ENCODE results near the gene PRR14.
A peak's percentile ranks its signal among the peaks of the same experiment; 100 is the strongest.
"Not testable (repeated sequence)": the region's sequence is repeated elsewhere in the genome, so short reads cannot be mapped to it uniquely, and the experiment has no call there.

Gene PRR14

GRCh38 chr16:30620169-30620568 lies 30.6 kb upstream of the PRR14 start:
- H3K36me3 Mint-ChIP-seq (ENCODE audit: low read depth), result no peaks in the 10 kb centered on the region
- no peak for DNase-seq (ENCODE audit: low spot score)
- no peak overlapping the region for H3K4me3 Mint-ChIP-seq
- peaks cover 38% of the 10 kb centered on the region for H3K27me3 Mint-ChIP-seq (ENCODE audit: low read depth)
- H3K9me3 Mint-ChIP-seq, result no peaks in the 10 kb centered on the region
- H3K4me1 Mint-ChIP-seq (ENCODE audit: low read depth), result peaks cover 8% of the 10 kb centered on the region
- H3K27ac Mint-ChIP-seq, result no peak overlapping the region

GRCh38 chr16:30621765-30622164 lies 29.0 kb upstream of the PRR14 start:
- H3K27ac Mint-ChIP-seq, result no peak overlapping the region
- no peak overlapping the region for H3K4me3 Mint-ChIP-seq
- peaks cover 38% of the 10 kb centered on the region for H3K27me3 Mint-ChIP-seq (ENCODE audit: low read depth)
- no peak for DNase-seq (ENCODE audit: low spot score)
- H3K9me3 Mint-ChIP-seq, result no peaks in the 10 kb centered on the region
- no peaks in the 10 kb centered on the region for H3K36me3 Mint-ChIP-seq (ENCODE audit: low read depth)
- peaks cover 4% of the 10 kb centered on the region for H3K4me1 Mint-ChIP-seq (ENCODE audit: low read depth)

DNA sequence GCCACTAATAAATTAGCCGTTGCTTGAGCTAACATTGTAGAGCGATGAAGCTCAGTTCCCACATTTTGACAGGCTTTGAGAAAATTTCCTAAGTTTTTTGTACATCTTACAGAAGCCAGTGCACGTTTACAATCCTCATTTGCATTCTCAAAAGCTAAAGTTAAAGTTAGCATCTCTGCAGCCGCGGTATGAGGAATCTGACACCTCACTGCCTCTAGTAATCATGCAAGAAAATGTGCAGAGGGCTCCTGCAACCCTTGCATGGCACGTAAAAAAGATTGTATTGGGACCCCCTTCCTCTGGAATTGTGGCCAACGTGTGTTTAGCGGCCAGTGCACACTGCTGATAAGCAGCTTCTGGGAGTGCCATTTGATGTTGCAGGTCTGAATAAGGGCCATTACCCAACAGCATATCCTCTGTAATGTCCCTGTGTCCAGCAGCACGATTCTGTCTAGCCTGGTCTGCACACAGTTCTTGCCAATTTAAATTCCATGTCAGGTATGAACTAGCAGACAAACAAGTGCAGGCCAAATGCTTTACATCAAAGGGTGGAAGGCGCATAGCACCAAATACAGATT lies 28.2 kb upstream of the PRR14 start:
- H3K4me1 Mint-ChIP-seq (ENCODE audit: low read depth), result peaks cover 4% of the 10 kb centered on the region
- no peak overlapping the region for H3K4me3 Mint-ChIP-seq
- no peaks in the 10 kb centered on the region for H3K36me3 Mint-ChIP-seq (ENCODE audit: low read depth)
- H3K9me3 Mint-ChIP-seq, result no peaks in the 10 kb centered on the region
- no peak overlapping the region for H3K27ac Mint-ChIP-seq
- peaks cover 38% of the 10 kb centered on the region for H3K27me3 Mint-ChIP-seq (ENCODE audit: low read depth)
- no peak for DNase-seq (ENCODE audit: low spot score)

- H3K9me3 Mint-ChIP-seq, result no peaks in the 10 kb centered on the region
Measured at GRCh38 chr16:30623536-30624283, 27.1 kb upstream of the PRR14 start.

GRCh38 chr16:30626236-30626635 lies 24.5 kb upstream of the PRR14 start:
- Mint-ChIP-seq H3K9me3 (no peaks in the 10 kb centered on the region), H3K27ac (no peak overlapping the region), H3K27me3 (ENCODE audit: low read depth) (peaks cover 24% of the 10 kb centered on the region), H3K4me3 (no peak overlapping the region), H3K4me1 (ENCODE audit: low read depth) (peaks cover 10% of the 10 kb centered on the region), H3K36me3 (ENCODE audit: low read depth) (no peaks in the 10 kb centered on the region)
- DNase-seq (ENCODE audit: low spot score), result no peak

More at GRCh38 chr16:30623536-30624283, 27.1 kb upstream of the PRR14 start:
- Mint-ChIP-seq H3K4me1 (ENCODE audit: low read depth) (peaks cover 6% of the 10 kb centered on the region), H3K27me3 (ENCODE audit: low read depth) (peaks cover 38% of the 10 kb centered on the region), H3K36me3 (ENCODE audit: low read depth) (no peaks in the 10 kb centered on the region), H3K27ac (no peak overlapping the region), H3K4me3 (no peak overlapping the region)
- no peak for DNase-seq (ENCODE audit: low spot score)

GRCh38 chr16:30628628-30629540 lies 21.9 kb upstream of the PRR14 start:
- Mint-ChIP-seq H3K9me3 (no peaks in the 10 kb centered on the region), H3K4me3 (peak overlapping the region; percentile 53)

DNA sequence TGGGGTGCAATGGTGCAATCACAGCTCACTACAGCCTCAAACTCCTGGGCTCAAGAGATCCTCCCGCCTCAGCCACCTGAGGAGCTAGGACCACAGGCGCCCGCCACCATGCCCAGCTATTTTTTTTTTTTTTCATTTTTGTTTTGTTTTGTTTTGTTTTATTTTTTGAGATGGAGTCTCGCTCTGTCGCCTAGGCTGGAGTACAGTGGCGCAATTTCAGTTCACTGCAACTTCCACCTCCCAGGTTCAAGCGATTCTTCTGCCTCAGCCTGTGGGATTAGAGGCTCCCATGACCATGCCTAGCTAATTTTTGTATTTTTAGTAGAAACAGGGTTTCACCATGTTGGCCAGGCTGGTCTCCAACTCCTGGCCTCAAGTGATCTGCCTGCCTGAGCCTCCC lies 18.3 kb upstream of the PRR14 start:
- not testable (repeated sequence) for H3K9me3 Mint-ChIP-seq; H3K27me3 Mint-ChIP-seq (ENCODE audit: low read depth); H3K36me3 Mint-ChIP-seq (ENCODE audit: low read depth); H3K27ac Mint-ChIP-seq; DNase-seq (ENCODE audit: low spot score); H3K4me3 Mint-ChIP-seq
- peaks cover 13% of the 10 kb centered on the region for H3K4me1 Mint-ChIP-seq (ENCODE audit: low read depth)

More at GRCh38 chr16:30628628-30629540, 21.9 kb upstream of the PRR14 start:
- H3K4me1 Mint-ChIP-seq (ENCODE audit: low read depth), result peaks cover 8% of the 10 kb centered on the region
- no peak overlapping the region for H3K27ac Mint-ChIP-seq
- no peaks in the 10 kb centered on the region for H3K36me3 Mint-ChIP-seq (ENCODE audit: low read depth)
- no peaks in the 10 kb centered on the region for H3K27me3 Mint-ChIP-seq (ENCODE audit: low read depth)
- DNase-seq (ENCODE audit: low spot score), result peak; percentile 75

DNA sequence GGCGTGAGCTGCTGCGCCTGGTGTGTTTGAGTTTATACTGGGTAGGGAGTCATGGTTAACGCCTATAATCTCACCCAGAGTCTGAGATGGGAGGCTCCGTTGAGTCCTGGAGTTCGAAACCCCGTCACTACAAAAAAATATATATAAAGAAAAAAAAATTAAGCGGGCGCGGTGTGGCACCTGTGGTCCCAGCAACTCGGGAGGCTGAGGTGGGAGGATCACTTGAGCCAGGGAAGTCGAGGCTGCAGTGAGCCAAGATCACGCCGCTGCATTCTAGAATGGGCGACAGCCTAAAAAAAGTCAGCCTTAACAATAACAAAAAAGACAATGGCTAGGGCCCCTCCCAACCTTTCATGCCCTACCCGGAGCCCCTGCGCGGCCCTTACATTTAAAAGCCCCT lies 17.2 kb upstream of the PRR14 start:
- Mint-ChIP-seq H3K27ac (peak overlapping the region; percentile 98), H3K9me3 (no peaks in the 10 kb centered on the region), H3K4me1 (ENCODE audit: low read depth) (peaks cover 13% of the 10 kb centered on the region), H3K27me3 (ENCODE audit: low read depth) (no peaks in the 10 kb centered on the region), H3K36me3 (ENCODE audit: low read depth) (no peaks in the 10 kb centered on the region), H3K4me3 (peak overlapping the region; percentile 85)
- no peak for DNase-seq (ENCODE audit: low spot score)

- Mint-ChIP-seq H3K4me1 (ENCODE audit: low read depth) (peaks cover 7% of the 10 kb centered on the region), H3K27ac (no peak overlapping the region), H3K4me3 (no peak overlapping the region), H3K27me3 (ENCODE audit: low read depth) (peaks cover 3% of the 10 kb centered on the region), H3K36me3 (ENCODE audit: low read depth) (no peaks in the 10 kb centered on the region), H3K9me3 (no peaks in the 10 kb centered on the region)
- DNase-seq (ENCODE audit: low spot score), result no peak
Measured at GRCh38 chr16:30636599-30636998, 14.2 kb upstream of the PRR14 start.

- not testable (repeated sequence) for H3K4me3 Mint-ChIP-seq; H3K9me3 Mint-ChIP-seq; H3K27ac Mint-ChIP-seq; H3K36me3 Mint-ChIP-seq (ENCODE audit: low read depth); DNase-seq (ENCODE audit: low spot score); H3K27me3 Mint-ChIP-seq (ENCODE audit: low read depth); H3K4me1 Mint-ChIP-seq (ENCODE audit: low read depth)
Measured at GRCh38 chr16:30637139-30637538, 13.6 kb upstream of the PRR14 start.

DNA sequence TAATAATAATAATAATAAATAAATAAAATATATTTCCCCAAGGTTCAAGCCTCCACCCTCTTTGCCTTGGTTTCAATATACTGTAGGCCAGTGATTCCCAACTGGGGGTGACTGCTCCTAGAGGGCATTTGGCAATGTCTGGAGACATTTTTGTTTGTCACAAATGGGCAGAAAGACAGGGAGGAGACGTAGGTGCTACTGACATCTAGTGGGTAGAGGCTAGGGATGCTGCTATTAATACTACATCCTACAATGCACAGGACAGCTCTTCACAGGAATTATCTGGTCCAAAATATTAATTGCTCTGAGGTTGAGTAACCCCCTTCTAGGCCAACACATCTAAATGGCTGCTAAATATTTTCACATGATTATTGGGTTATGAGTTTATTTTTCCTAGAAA lies 12.8 kb upstream of the PRR14 start:
- no peaks in the 10 kb centered on the region for H3K9me3 Mint-ChIP-seq
- DNase-seq (ENCODE audit: low spot score), result no peak
- no peak overlapping the region for H3K27ac Mint-ChIP-seq
- no peaks in the 10 kb centered on the region for H3K36me3 Mint-ChIP-seq (ENCODE audit: low read depth)
- peaks cover 3% of the 10 kb centered on the region for H3K27me3 Mint-ChIP-seq (ENCODE audit: low read depth)
- peaks cover 7% of the 10 kb centered on the region for H3K4me1 Mint-ChIP-seq (ENCODE audit: low read depth)
- H3K4me3 Mint-ChIP-seq, result no peak overlapping the region

DNA sequence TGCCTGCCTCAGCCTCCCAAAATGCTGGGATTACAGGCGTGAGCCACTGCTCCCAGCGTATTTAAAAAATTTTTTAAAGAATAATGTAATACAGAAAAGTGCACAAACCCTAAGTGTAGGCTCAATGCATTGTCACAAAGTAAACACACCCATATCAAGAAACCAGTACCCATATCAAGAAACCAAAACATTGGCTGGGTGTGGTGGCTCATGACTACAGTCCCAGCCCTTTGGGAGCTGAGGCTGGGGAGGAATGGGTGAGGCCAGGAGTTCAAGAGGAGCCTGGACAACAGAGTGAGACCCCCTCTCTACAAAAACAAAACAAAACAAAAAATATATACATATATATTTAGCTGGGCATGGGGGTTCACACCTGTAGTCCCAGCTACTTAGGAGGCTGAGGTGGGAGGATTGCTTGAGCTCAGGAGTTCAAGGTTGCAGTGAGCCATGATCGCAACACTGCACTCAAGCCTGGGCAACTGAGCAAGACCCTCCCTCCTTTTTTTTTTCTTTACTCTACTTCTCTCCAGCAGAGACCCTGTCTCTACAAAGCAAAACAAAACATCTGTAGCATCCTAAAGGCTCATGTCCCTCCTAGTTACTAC lies 9.3 kb upstream of the PRR14 start:
- no peaks in the 10 kb centered on the region for H3K4me1 Mint-ChIP-seq (ENCODE audit: low read depth)
- H3K27me3 Mint-ChIP-seq (ENCODE audit: low read depth), result peaks cover 3% of the 10 kb centered on the region
- no peak overlapping the region for H3K27ac Mint-ChIP-seq
- H3K36me3 Mint-ChIP-seq (ENCODE audit: low read depth), result no peaks in the 10 kb centered on the region
- no peaks in the 10 kb centered on the region for H3K9me3 Mint-ChIP-seq
- DNase-seq (ENCODE audit: low spot score), result no peak
- no peak overlapping the region for H3K4me3 Mint-ChIP-seq

- peaks cover 3% of the 10 kb centered on the region for H3K27me3 Mint-ChIP-seq (ENCODE audit: low read depth)
- DNase-seq (ENCODE audit: low spot score), result no peak
- H3K9me3 Mint-ChIP-seq, result no peaks in the 10 kb centered on the region
- H3K4me3 Mint-ChIP-seq, result no peak overlapping the region
- H3K4me1 Mint-ChIP-seq (ENCODE audit: low read depth), result peaks cover 5% of the 10 kb centered on the region
- no peaks in the 10 kb centered on the region for H3K36me3 Mint-ChIP-seq (ENCODE audit: low read depth)
- no peak overlapping the region for H3K27ac Mint-ChIP-seq
Measured at GRCh38 chr16:30644334-30644830, 6.4 kb upstream of the PRR14 start.

All from T-helper 2 cell treated with Interferon-gamma antibody and Interleukin-4, amounts not matched to agents 5 μg/mL and 100 μg/mL, for 36 hours (primary cell).